MM.1S (cell line): Measurements from ENCODE around the gene CUL7.

Source experiments
- DNase-seq: peaks from one replicate; pipeline ENCODE4 v3.0.0-alpha.2; 2015
- H2AFZ ChIP-seq: fragments of 300-600 bp; sonication (generic); 2 replicates; pipeline ENCODE4 v1.6.0; 2016; ENCODE audit warnings: antibody characterized with exemption, low read length
- H3F3A ChIP-seq: fragments of 300-600 bp; sonication (generic); 2 replicates; pipeline ENCODE4 v1.6.1; 2016; ENCODE audit warnings: mild to moderate bottlenecking, antibody characterized with exemption, low read length, moderate library complexity, mixed read lengths; ENCODE audit not compliant: insufficient read depth
- H3K27ac ChIP-seq: fragments of 300-600 bp; sonication (generic); 2 replicates; pipeline ENCODE4 v1.5.1; 2016; ENCODE audit warnings: mild to moderate bottlenecking, low read length
- H3K27me3 ChIP-seq: fragments of 300-600 bp; sonication (generic); replicated peaks from 2 replicates; pipeline ENCODE4 v1.6.0; 2016; ENCODE audit warnings: low read length; ENCODE audit not compliant: insufficient read depth
- H3K36me3 ChIP-seq: fragments of 300-600 bp; sonication (generic); replicated peaks from 2 replicates; pipeline ENCODE4 v1.6.1; 2016; ENCODE audit warnings: mild to moderate bottlenecking, low read length, mixed read lengths; ENCODE audit not compliant: insufficient read depth
- H3K4me1 ChIP-seq: fragments of 300-600 bp; sonication (generic); 2 replicates; pipeline ENCODE4 v1.6.1; 2016; ENCODE audit warnings: low read length, mixed read lengths
- H3K4me2 ChIP-seq: fragments of 300-600 bp; sonication (generic); 2 replicates; pipeline ENCODE4 v1.6.0; 2016; ENCODE audit warnings: low read depth, low read length
- H3K4me3 ChIP-seq: fragments of 300-600 bp; sonication (generic); 2 replicates; pipeline ENCODE4 v1.5.1; 2016; ENCODE audit warnings: low read length, mixed read lengths
- H3K79me2 ChIP-seq: fragments of 300-600 bp; sonication (generic); 2 replicates; pipeline ENCODE4 v1.6.1; 2016; ENCODE audit warnings: mixed run types, low read length, mixed read lengths
- H3K9ac ChIP-seq: fragments of 300-600 bp; sonication (generic); 2 replicates; pipeline ENCODE4 v1.6.1; 2016; ENCODE audit warnings: low read length, mixed read lengths
- H3K9me2 ChIP-seq: fragments of 300-600 bp; sonication (generic); replicated peaks from 2 replicates; pipeline ENCODE4 v1.6.1; 2016; ENCODE audit warnings: mild to moderate bottlenecking, low read length, mixed read lengths; ENCODE audit not compliant: insufficient read depth
- H3K9me3 ChIP-seq: fragments of 300-600 bp; sonication (generic); replicated peaks from 2 replicates; pipeline ENCODE4 v1.6.1; 2016; ENCODE audit warnings: mild to moderate bottlenecking, low read length, mixed read lengths; ENCODE audit not compliant: insufficient read depth
- H4K20me1 ChIP-seq: fragments of 300-600 bp; sonication (generic); 2 replicates; pipeline ENCODE4 v1.6.1; 2016; ENCODE audit warnings: mild to moderate bottlenecking, low read length, moderate library complexity, mixed read lengths; ENCODE audit not compliant: insufficient read depth
- CTCF ChIP-seq: fragments of 300-600 bp; sonication (generic); IDR thresholded peaks from 2 replicates; pipeline ENCODE4 v1.5.1; 2016; ENCODE audit warnings: antibody characterized with exemption, low read length, mixed read lengths
- EZH2 ChIP-seq: fragments of 300-600 bp; sonication (generic); optimal IDR thresholded peaks from 2 replicates; pipeline ENCODE3; 2017; ENCODE audit warnings: low read depth, mild to moderate bottlenecking, antibody characterized with exemption, low read length, mixed read lengths
- EZH2phosphoT487 ChIP-seq: fragments of 300-600 bp; sonication (generic); IDR thresholded peaks from 2 replicates; pipeline ENCODE4 v1.6.1; 2018; ENCODE audit warnings: antibody characterized with exemption, low read length

Gene CUL7

GRCh38 chr6:43081043-43081442 lies 27.4 kb upstream of the CUL7 start:
- Histone ChIP-seq H2AFZ (no peak overlapping the region), H3K9ac (no peak overlapping the region), H4K20me1 (no peaks in the 10 kb centered on the region), H3F3A (no peaks in the 10 kb centered on the region), H3K4me1 (no peaks in the 10 kb centered on the region), H3K27ac (no peak overlapping the region), H3K4me2 (no peak overlapping the region), H3K27me3 (peaks cover 21% of the 10 kb centered on the region), H3K79me2 (no peaks in the 10 kb centered on the region), H3K4me3 (no peak overlapping the region), H3K36me3 (no peaks in the 10 kb centered on the region), H3K9me3 (no peaks in the 10 kb centered on the region), H3K9me2 (no peaks in the 10 kb centered on the region)
- TF ChIP-seq EZH2 (no peak), CTCF (no peak), EZH2phosphoT487 (no peak)
- DNase-seq: no peak

DNA sequence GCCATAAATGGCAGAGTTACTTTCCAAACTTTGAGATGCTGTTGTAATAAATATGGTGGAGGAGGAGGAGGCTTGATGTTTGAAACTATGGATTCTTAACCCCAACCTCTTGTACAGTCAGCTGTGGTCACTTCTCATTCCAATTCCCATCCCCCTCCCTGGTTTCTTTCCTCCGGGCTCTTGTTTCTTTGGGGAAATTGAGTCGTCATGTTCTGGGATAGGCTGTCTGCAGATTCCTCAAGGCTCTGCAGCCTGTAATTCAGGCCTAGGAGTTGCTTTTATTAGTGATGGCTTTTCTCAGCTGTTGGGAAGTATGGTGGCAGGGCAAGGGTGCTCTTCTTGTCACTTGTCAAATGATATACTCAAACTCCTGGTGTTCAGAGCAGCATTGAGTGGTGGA lies 25.0 kb upstream of the CUL7 start:
- Histone ChIP-seq H3K79me2 (no peaks in the 10 kb centered on the region), H3K9me3 (no peaks in the 10 kb centered on the region), H2AFZ (no peak overlapping the region), H3K9me2 (no peaks in the 10 kb centered on the region), H3F3A (no peaks in the 10 kb centered on the region), H3K4me3 (no peak overlapping the region), H4K20me1 (no peaks in the 10 kb centered on the region), H3K4me2 (no peak overlapping the region), H3K4me1 (no peaks in the 10 kb centered on the region), H3K9ac (no peak overlapping the region), H3K36me3 (no peaks in the 10 kb centered on the region), H3K27ac (no peak overlapping the region), H3K27me3 (peaks cover 21% of the 10 kb centered on the region)
- no peak for DNase-seq
- TF ChIP-seq CTCF: no peak
- TF ChIP-seq EZH2: no peak
- TF ChIP-seq EZH2phosphoT487: no peak

- Histone ChIP-seq H3K79me2 (no peaks in the 10 kb centered on the region), H3K9ac (no peak overlapping the region), H2AFZ (no peak overlapping the region), H3K36me3 (no peaks in the 10 kb centered on the region), H3K4me3 (no peak overlapping the region), H4K20me1 (no peaks in the 10 kb centered on the region), H3F3A (no peaks in the 10 kb centered on the region), H3K4me1 (no peaks in the 10 kb centered on the region), H3K9me2 (no peaks in the 10 kb centered on the region), H3K27ac (no peak overlapping the region), H3K4me2 (no peak overlapping the region), H3K9me3 (no peaks in the 10 kb centered on the region), H3K27me3 (peaks cover 21% of the 10 kb centered on the region)
- no peak for DNase-seq
- TF ChIP-seq CTCF (no peak), EZH2 (no peak), EZH2phosphoT487 (no peak)
Observed at GRCh38 chr6:43077981-43078511, 24.4 kb upstream of the CUL7 start.
